ENCODE results near the gene EFHC2.

The EFHC2 gene, protein sequence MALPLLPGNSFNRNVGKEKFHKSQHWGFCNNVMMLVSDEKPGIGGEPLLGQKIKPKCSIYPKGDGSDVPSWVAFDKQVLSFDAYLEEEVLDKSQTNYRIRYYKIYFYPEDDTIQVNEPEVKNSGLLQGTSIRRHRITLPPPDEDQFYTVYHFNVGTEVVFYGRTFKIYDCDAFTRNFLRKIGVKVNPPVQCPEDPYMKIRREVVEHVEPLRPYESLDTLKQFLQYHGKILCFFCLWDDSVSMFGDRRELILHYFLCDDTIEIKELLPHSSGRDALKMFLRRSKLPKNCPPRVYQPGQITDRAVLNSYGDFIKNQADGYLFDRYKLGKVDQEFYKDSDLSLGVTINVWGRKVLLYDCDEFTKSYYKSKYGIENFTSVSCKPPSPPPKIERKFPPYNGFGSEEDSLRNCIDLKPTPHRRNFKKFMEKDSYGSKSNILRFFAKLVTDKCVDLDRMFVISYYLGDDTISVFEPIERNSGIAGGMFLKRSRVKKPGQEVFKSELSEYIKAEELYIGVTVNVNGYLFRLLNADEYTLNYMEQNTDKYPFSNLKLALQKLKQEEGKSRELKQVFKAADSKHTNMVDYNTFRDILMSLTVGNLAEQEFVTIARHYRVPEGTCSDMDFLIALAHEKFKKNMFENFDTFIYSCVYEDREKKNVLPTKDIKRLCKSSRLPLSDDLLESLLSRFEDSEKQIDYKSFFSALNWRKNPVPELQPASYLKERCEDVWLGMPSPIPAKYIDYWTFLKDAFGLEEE

DNA sequence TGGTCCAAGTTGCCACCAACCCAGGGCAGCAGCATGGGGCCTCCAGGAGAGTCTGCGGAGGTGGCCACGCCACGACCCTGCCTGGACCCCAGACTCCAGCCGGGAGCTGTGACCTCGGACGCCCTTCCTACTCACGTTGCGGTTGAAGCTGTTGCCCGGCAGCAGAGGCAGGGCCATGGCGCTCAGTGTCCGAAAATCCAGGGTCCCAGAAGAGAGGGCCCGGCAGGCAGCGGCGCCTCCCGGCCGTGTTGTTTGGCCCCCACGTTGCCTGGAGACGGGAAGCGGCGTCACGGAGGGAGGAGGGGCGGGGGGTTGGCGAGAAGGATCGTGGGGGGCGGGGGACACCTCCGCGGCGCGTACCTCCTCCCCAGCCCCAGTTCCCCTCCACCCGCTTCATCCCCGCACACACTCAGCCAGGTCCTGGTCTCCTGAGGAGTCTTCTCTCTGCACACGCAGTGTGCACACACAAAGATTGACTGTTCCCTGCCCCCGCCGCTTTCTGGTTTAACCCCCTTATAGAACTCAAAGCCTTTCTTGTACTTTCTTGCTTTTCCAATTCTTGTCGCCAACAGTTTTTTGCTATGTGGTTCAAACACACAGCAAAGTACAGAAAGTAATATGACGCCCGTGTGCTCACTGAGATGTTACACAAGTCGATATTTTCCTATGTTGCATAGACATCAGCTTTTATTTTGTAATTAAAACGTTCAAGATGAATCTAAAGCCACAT lies at the start of gene EFHC2:
Gene EFHC2 (minus strand): TSS at position 261 of the 730 bp plus-strand sequence. CDS start 84 bp downstream, at position 177.
- no peak for DNase-seq

DNA sequence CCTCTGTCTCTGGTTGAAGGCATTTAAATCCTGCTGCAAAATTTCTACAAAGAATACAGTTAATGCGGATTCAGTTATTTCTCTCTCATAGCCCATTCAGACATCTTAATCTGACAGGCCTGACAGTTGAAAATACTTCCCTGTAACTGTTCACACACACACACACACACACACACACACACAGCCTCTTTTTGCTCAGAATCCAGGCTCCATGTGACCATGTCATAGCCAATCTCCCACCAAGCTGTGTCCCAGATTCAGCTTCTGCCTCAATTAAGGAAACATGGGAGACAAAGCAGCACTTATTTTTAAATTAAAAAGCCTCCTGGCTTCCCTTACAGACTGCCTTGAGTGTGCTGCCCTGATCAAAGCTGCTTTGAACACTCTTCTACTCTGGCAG lies 49.3 kb upstream of the EFHC2 start:
- DNase-seq = no peak

DNA sequence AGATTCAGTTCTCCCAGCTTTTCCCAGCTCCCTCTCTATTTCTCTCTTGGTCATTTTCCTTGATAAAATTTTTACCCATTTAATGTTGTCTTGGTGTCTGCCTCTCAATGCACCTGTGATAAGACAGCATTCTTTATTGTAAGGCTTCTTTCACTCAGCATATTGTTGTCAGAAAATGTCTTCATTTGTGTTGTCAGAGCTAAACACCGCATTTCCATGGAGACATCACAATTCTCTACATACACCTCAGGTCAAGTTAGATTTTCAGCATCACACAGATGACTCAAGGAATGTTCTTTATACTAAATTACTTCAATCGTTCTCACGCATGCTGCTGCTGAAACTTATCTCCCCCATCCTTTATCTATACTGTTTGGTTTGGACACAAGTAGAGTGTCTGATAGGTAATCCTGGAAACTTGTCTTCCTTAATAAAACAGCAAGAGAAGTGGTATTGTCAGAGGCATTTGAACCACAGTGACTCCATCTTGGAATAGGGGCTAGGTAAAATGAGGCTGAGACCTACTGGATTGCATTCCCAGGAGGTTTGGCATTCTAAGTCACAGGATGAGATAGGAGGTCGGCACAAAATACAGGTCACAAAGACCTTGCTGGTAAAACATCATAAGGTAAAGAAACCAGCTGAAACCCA lies 41.3 kb upstream of the EFHC2 start:
- DNase-seq = no peak

DNA sequence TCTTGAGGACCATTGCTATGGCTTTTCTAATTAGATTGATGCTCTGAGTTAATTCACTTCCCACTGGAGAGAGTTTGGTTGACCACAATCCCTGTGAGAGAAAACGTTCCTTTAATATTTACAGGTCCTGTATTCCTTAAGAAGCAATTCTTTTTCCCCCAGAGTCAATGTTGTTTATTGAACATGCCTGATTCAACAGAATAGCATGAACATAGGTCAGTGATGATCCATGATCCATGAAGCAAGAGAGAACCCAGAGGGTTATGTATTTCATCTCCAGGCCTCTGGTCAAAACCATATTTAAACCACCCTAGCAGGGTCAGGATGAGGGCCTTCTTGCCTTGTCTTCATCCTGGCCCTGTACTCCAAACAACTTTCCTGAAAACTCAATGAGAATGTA lies 39.4 kb upstream of the EFHC2 start:
- DNase-seq = no peak

DNA sequence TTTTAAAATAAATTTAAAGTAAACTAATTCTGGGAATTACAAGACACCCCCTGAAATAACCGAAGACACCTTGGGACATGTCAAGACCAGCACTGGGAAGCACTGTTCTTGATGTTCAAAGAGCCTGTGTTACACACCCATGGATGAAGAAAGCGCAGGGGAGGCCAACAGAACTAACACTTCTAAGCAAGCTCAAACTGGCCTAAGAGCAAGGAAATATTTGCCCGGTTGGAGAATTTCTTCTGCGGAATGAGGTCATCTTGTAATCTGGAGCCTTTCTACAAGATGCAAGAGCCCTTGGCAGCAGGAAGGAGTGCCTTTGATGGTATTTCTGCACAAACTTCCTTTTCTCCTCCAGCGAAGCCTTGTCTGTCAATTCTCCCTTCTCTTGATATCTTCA lies 9.3 kb upstream of the EFHC2 start:
- DNase-seq = no peak

DNA sequence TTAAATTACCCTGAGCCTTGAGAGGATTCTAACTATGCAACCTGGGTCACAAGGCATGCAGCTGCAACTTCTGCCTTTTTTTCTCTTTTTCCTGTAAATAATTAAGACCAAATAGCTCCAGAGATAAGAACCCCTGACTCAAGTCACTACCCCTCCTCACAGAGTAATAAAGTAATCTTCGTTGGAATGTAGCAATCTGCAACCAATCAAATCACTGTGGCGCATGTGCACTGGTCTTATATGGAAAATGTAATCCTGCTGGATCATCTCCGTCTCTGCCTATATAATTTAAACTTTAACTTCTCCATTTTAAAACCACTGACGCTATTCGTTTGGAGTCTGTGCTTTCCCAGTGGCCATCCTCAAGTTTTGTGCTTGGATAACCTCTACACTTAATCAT lies 6.1 kb upstream of the EFHC2 start:
- no peak for DNase-seq

DNA sequence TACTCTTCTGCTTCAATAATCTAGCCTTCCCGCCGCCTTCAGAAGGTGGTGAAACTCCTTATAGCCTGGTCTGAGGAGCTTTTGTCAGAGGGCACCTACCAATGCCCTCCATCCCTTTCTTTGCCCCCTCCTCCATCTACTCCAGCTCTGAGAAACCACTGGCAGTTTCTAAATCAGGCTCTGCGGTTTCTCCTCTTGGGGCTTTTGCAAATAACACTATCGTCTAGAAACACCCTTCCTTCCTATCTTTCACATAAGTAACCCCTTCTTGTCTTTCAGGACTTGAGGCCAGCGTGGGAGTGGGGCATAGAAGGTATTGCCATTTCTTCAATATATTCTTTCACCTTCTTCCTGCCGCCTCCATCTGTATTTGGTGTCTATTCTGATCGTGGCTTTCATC lies 1.2 kb upstream of the EFHC2 start:
- DNase-seq = no peak

DNA sequence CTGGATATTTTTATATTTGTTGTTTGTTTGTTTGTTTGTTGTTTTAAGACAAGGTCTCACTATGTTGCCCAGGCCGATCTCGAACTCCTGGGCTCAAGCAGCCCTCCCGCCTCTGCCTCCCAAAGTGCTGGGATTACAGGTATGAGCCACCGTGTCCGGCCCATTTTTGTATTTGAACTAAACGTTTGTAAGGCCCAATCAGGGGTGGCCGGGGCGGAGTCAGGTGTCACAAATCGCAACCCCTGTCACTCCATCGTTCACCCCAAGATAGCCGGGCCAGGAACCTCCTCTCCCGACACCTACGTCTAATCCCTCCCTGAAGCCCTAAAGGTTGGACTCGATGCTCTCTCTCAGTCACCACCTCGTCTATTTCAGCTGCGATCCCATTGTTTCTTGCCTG lies 722 bp upstream of the EFHC2 start:
- no peak for DNase-seq

DNA sequence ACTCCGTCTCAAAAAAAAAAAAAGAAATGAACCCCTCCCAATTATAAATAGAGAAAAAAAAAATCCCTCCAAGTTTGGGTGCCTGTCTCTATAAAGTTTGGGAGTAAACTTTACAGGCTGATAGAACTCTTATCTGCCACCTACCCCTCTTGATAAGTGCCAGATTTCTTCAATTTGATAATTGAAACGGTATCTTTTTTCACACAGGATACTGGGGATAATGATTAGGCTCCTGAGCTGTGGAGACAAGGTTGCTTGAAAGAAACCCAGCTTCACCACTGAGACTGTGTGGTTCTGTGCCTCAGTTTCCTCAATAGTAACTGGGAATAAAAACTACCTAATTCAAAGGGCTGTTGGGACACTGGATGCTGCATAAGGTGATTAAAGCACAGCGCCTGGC lies 606 bp downstream of the EFHC2 start:
- no peak for DNase-seq

DNA sequence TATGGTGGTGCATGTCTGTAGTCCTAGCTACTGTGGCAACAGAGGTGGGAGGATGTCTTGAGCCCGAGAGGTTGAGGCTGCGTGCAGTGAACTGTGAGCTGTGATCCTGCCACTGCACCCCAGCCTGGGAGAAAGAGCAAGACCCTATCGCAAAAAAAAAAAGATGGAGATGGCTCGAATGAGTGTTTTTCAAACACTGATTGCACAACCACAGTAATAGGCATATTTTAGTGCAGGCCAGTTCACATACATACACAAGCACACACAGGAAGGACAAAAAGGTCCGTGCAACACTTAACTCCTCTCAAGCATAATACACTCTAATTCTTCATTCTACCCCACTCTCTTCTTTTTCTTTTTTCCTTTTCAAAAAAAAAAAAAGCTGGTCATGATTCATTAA lies 5.1 kb downstream of the EFHC2 start:
- no peak for DNase-seq

DNA sequence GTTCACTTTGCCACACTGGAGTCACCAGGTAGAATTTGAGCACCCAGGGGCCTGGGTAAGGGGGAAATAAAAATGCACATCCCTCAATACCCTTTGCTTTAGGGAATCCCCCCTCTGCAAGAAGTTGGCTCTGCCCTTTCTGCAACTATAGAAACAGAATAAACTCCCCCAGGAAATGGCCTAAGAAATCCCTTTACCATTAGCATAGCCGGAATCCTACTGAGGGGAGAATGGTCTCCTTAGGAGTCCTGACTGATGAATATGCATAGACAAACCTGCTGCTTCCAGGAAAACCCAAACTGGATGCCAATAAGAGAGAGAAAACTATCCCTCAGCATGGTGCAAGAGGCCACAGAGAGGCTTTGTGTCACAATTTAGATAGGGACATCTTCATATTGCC lies 11.0 kb downstream of the EFHC2 start:
- DNase-seq = no peak

DNA sequence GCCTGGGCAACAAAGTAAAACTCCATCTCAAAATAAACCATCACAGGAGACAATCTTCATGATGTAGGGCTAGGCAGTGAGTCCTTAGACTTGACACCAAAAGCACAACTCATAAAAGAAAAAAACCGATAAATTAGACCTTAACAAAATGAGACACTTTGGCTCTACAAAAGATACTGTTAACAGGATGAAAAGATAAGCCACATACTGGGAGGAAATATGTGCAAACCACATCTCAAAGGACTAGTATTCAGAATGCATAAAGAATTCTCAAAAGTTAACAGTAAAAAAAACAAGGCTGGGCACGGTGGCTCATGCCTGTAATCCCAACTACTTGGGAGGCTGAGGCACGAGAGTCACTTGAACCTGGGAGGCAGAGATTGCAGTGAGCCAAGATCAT lies 13.2 kb downstream of the EFHC2 start:
- DNase-seq = no peak

DNA sequence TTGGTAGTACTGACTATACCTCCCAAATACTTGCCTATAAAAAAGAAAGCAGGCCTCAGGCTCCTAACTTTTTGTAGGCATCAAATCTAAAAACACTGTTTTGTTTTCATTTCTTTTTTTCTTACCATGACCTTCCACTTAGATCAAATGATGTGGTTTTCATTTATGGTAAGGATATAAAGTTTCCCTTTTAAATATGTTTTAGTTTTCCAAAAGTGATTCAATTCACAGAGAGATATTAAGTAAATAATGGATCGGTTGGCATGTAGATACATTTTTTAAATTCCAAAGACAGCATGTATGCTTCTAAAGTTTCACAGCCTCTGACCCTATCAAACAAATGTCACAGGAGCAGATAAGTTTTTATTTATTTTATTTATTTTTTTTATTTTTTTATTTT lies 23.9 kb downstream of the EFHC2 start:
- DNase-seq = no peak

DNA sequence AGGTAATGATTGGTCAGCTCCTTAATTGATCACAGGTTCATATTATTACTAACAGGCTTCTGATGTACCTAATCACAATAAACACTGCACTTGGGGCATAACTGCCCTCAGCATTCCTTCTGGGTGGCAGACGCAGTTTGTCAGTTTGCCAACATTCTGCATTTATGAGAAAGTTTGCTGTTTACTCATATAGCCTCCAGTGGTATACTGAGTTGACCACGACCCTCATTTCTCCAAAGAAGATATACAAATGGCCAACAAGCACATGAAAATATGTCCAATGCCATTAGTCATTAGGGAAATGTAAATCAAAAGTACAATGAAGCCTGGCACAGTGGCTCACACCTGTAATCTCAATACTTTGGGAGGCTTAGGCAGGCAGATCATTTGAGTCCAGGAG lies 26.3 kb downstream of the EFHC2 start:
- DNase-seq = no peak

DNA sequence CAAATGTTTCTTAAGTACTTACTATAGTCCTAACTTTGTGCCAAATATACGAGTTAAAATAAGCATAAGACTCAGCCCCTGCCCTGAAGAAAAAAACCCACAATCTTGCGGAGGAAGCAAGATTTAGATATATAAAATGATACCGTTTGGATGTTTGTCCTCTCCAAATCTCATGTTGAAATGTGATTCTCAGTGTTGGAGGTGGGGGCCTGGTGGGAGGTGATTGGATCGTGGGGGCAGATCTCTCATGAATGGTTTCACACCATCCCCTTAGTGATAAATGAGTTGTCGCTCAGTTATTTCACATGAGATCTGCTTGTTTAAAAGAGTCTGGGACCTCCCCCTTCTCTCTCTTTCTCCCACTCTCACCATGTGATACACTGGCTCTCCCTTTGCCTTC lies 28.7 kb downstream of the EFHC2 start:
- DNase-seq = no peak

DNA sequence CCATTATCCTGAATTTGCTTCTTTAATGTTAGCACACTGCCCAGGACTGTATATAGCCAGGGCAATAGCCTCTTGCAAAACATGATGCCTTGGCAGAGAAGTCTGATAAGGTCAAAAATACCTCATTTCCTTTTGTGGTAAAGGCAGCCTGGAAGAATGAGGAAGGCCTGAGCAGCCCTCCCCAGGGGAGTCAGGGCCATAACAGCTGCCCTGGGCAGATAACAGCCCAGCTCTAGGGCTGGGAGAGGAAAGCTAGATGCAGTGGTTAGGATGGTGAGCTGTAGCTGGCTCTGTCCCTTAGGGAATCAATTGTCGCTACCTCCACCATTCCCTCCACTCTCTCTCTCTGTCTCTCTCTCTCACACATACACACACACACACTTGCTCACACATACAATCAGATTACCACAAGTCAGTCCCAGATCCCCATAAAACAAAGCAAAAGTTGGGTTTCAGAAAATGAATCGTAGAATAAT lies 29.2 kb downstream of the EFHC2 start:
- DNase-seq = no peak

DNA sequence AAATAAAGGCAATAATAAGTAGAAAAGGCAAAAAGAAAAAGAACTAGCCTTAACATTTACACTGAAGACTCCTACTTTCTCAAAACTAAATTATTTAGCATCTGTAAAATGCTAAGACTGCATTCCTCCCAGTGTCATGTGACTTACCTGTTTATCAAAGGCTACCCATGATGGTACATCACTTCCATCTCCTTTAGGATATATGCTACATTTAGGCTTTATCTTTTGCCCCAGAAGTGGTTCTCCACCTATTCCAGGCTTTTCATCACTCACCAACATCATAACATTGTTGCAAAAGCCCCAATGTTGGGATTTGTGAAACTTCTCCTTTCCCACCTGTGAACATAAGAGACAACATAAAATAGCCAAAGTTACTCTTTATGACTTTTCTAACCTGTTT lies 31.1 kb downstream of the EFHC2 start:
- DNase-seq = no peak

DNA sequence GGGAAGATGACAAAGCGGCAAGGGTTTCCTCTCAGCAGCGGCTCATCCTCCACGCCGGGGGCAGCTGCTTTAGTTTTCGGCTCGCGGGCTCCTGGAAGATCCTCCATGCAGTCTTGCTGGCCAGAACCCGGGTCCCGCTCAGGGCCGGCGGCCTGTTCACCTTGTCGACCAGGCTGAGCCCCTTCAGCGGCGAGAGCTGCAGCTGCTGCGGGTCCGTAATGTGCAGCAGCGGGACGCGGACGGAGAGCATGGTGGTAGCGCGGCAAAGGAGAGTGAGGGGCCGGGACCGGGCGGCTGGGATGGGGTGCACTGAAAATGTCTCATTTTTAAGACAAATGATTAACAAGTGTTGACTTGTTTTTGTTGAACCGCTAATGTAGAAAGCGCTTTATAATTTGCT lies 33.2 kb downstream of the EFHC2 start:
- DNase-seq = no peak

DNA sequence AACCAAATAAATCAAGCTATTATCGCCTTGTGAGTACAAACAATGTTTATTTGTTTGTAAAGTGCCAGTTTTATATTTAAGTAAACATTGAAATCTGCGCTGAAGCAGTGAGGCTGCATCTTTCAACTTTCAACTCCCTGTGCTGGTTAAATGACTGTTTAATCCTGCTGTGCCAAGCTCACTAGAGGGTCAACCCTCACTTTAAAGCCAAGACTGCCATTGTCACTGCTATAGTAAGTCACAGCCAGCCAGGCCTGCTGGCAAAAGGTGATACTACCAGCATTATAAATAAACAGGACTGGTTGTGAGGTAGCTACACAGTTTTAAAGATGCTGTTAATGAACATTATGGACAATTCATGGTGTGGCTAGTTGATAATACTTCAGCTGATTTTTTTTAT lies 34.6 kb downstream of the EFHC2 start:
- no peak for DNase-seq

DNA sequence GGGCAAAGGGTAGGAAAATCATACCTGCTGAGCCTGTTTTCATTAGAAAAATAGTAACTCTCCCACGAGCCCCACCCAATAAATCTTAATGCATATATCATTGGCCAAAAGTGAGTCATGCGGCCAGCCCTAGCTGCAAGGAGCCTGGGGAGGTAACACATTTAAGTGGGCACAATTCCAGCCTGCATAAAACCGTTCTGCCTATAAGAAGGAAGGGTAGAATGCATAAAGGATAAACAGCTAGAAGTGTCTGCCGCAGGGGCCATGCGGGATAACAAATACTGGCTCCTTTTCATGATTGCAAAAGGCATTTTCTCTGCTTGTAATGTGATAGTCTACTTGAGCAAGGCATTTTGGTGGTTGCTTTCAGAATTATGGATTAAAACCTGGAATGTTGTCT lies 37.1 kb downstream of the EFHC2 start:
- no peak for DNase-seq

DNA sequence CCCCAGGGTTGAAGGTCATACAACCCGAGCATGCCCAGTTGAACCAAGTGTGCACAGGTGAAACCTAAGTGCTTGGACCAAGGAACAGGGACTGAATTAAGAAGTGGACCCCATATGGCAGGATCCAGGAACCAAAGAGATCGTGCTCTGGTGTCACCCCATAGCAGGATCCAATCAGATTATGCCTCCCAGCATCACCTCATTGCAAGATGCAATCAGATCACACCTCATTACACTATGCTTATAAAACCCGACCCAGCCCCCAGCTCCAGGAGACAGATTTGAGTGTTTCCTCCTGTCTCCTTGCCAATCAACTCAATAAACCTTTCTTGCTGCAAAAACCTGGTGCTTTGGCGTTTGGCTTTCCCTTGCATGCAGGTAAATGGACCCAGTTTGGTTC lies 37.6 kb downstream of the EFHC2 start:
- no peak for DNase-seq

DNA sequence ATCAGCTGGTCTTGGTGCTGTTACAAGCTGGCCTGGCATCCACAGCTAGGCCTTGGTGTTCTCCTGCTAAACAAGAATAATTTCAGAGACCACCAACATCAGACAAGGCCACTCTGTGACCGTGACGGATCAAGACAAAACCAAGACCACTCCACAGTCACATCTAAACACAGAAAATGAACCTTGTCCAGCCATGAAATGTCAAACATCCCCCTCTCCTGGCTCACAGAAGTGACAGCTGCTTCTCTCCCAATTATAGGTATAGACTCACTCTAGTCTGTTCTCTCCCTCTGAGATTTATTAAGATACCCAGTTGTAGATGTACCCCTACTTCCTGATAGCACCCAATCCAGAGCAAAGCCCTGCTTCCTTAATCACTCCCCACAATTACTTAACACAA lies 40.4 kb downstream of the EFHC2 start:
- no peak for DNase-seq

DNA sequence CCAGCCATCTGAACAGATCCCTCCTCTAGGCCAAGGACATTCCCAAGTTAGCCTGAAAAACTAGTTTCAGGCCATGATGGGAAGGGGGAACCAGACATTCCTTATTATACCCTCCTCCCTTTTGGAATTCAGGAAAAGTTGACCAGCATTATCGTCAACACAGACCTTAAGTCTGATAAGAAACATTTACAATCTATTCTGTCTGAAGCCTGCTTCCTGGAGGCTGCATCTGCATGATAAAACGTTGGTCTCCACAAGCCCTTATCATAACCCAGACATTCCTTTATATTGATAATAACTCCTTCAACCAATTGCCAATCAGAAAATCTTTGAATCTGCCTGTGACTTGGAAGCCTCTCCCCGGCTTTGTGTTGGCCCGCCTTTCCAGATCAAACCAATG lies 44.3 kb downstream of the EFHC2 start:
- DNase-seq = no peak
